Forelimb muscle (tissue), 1 donor: ENCODE data around the gene FBXL14. TPM values are rescaled to one million over a fixed set of nuclear protein-coding genes. Genes with fewer than 3 reads are reported as not detected.
"Not testable (repeated sequence)": the region's sequence is repeated elsewhere in the genome, so short reads cannot be mapped to it uniquely, and the experiment has no call there.

Experiments
- DNase-seq: peaks from one replicate; pipeline ENCODE4 v3.0.0-alpha.2; 2013; ENCODE audit warnings: low read depth
- polyA plus RNA-seq: library from polyadenylated mRNA; unstranded; fragments of 120-200 nt; gene quantifications from one replicate; pipeline ENCODE4 v1.2.1, GENCODE V29; 2013; ENCODE audit not compliant: insufficient read length

The FBXL14 gene
- polyA plus RNA-seq, 1 donor = 4.5 TPM

GRCh38 chr12:1572731-1573130 lies 21.6 kb downstream of the FBXL14 start:
- no peak for DNase-seq

GRCh38 chr12:1567852-1568251 lies 26.5 kb downstream of the FBXL14 start:
- no peak for DNase-seq

- no peak for DNase-seq
Measured at GRCh38 chr12:1566449-1567135, 27.8 kb downstream of the FBXL14 start.

GRCh38 chr12:1565172-1565571 lies 29.2 kb downstream of the FBXL14 start:
- no peak for DNase-seq

- DNase-seq = no peak
Measured at GRCh38 chr12:1564067-1564466, 30.3 kb downstream of the FBXL14 start.

GRCh38 chr12:1562813-1563407 lies 31.5 kb downstream of the FBXL14 start:
- DNase-seq = no peak

- DNase-seq = no peak
Measured at GRCh38 chr12:1560704-1561103, 33.7 kb downstream of the FBXL14 start.

- DNase-seq = no peak
Measured at GRCh38 chr12:1559676-1560091, 34.7 kb downstream of the FBXL14 start.

GRCh38 chr12:1558108-1558507 lies 36.3 kb downstream of the FBXL14 start:
- DNase-seq = not testable (repeated sequence)

GRCh38 chr12:1553987-1554982 lies 40.1 kb downstream of the FBXL14 start:
- DNase-seq = no peak

GRCh38 chr12:1553536-1553935 lies 40.8 kb downstream of the FBXL14 start:
- no peak for DNase-seq

GRCh38 chr12:1552911-1553491 lies 41.4 kb downstream of the FBXL14 start:
- no peak for DNase-seq

- no peak for DNase-seq
Measured at GRCh38 chr12:1552171-1552570, 42.2 kb downstream of the FBXL14 start.

- no peak for DNase-seq
Measured at GRCh38 chr12:1551496-1551895, 42.9 kb downstream of the FBXL14 start.

- DNase-seq = no peak
Measured at GRCh38 chr12:1546931-1547640, 47.3 kb downstream of the FBXL14 start.

GRCh38 chr12:1544996-1545700 lies 49.2 kb downstream of the FBXL14 start:
- no peak for DNase-seq

- DNase-seq = no peak
Measured at GRCh38 chr12:1542599-1542998, 51.8 kb downstream of the FBXL14 start.

- no peak for DNase-seq
Measured at GRCh38 chr12:1540690-1541089, 53.7 kb downstream of the FBXL14 start.

GRCh38 chr12:1539135-1539534 lies 55.2 kb downstream of the FBXL14 start:
- DNase-seq = no peak

GRCh38 chr12:1536817-1537216 lies 57.6 kb downstream of the FBXL14 start:
- DNase-seq = no peak

GRCh38 chr12:1534748-1535147 lies 59.6 kb downstream of the FBXL14 start:
- no peak for DNase-seq
